NCI-H345 treated with DMSO at 0.1 percent for 48 hours (cell line): ENCODE results near the gene NDRG2.

ENCODE experiments used
- DNase-seq: peaks from one replicate; lab custom pipeline; 2025; ENCODE audit not compliant: unreplicated experiment; lab: John Stamatoyannopoulos, UW

The NDRG2 gene

GRCh38 chr14:21037156-21037555 is 12.3 kb upstream of the NDRG2 start:
- DNase-seq = no peak

DNA sequence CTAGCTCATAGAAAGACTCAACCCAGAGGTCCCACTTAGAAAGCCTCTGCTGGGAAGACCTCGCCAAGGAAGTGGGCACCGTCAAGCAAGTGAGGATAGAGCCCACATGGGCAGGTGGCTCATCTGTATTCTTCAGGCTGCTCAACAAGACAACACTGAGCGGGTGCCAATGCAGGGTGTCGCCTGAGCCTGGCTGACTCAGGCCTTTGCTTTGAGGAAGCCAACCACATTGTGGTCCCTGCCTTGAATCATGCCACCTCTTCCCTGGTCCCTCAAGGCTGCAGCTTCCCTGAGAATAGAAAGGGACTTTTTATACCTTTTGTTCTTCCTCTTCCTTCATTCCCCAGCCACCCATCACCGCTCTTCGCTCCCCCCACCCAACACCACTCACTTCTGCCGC is 11.9 kb upstream of the NDRG2 start:
- no peak for DNase-seq

DNA sequence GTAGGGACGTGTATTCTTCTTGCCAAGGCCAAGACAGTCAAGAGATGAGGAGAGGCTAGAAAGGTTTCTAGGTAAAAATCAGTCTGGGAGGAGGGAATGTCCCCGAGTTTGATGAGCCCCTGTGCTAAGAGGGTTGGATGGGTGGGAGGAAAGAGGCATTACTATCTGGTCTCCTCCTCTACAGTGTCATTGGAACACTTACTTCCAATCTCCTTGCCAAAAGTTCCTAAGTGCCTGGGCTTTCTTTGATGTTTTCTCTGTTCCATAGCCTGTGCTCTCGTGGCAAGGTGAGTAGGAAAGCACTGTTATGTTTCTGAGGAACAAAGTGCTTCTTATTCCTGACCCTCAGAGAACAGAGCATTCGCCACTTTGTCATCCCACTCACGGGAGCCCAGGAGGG is 9.8 kb upstream of the NDRG2 start, which contains the start of gene RNASE13:
Gene RNASE13, minus strand, starts transcription at position 101 of the 400 bp plus-strand sequence. CDS start 519 bp downstream, outside the sequence.
- no peak for DNase-seq

- DNase-seq = no peak
These were observed 8.4 kb upstream of the NDRG2 start for GRCh38 chr14:21033133-21033698.

DNA sequence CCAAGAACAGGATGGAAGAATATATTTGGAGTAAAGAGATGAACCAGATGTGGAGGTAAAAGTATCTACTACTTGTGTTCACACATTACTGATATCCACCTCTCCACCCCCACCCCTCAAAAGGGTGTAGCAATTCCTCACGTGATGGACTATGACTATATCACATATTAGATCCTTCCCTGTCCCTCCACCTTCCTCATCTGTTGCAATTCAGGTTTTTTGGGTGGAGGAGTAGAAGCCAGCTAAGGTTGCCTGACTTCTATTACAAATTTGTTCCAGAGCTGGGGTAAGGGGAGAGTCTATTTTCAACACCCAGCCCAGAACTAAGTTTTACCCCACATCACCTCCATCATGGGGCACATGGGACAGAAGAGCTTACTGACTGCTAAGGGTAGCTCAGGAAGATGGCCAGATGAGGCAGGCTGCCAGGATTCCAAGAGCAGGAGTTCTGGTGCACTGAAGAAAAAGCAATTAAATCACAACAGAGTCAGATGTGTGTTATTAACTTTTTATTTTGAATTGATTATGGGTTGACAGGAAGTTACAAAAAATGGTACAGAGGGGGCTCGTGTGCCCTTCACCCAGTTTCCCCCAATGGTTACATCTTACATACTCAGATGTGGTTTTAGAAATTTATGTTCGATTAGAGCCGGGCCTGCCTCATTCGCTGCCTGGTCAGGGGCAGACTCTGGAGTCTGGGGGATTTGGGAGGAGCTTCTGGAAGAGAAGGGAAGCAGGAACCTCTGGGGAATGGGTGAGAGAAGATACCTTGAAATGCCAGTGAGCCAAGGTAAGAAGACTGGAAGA is 7.7 kb upstream of the NDRG2 start:
- no peak for DNase-seq

DNA sequence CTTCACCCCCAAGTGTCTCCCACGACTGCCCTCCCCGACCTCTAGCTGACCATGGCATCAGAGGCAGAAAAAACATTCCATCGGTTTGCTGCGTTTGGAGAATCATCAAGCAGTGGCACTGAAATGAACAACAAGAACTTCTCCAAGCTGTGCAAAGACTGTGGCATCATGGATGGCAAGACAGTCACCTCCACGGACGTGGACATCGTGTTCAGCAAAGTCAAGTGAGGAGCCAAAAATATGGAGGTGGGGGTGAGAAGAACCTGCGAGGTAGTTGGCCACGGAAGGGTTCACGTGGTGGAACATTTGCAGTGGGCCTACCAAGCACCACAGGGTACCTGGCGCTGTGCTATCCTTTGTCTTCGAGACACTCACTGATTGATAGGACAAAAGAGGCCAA is 5.7 kb upstream of the NDRG2 start:
- DNase-seq = no peak

GRCh38 chr14:21029917-21030316 is 5.1 kb upstream of the NDRG2 start, which contains the start of gene TPPP2:
TPPP2 (plus strand) TSS chr14:21030217; CDS start chr14:21030582, 365 bp downstream.
- no peak for DNase-seq

- no peak for DNase-seq
These were observed 2.1 kb upstream of the NDRG2 start for GRCh38 chr14:21026988-21027315.

GRCh38 chr14:21026274-21026987 is 1.6 kb upstream of the NDRG2 start:
- no peak for DNase-seq

DNA sequence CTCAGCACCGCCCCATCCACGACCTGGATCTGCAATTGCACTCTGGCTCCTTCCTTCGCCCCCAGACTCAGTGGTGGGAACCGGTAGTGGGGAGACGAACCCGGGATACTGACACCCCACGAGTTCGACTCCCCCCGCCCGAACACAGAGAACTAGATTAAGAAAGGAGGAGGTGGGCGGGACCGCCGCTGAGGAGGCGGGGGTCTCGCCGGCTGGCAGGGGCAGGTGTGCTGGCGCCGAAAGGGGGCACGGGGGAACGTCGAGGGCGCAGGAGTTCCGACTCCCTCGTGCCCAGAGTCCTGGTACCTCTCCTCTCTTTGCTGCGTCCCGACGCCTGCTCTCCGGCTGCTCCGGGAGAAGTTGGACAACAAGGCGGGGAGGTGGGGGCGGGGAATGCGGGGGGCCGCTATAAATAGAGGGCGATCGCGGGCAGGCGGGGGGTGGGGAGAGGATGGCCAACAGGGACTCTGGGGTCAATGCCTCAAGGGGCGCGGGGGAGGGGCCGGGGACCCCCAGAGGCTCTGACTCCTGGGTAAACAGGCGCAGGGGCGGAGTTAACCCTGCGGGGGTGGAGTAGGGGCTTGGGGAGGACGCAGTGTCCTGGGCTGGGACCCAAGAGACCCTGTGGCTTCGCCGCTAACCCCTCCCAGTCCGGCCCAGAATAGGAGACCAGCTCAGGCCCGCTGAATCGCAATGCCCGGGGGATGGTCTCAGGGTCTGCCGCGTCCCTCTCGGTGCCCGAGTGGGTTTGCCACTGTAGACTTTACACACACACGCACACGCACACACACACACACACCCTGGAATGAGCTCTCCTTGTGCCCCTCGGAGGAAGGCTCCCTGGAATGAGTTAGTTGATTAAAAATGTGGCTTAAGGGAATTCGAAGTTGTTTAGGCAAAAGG is 761 bp upstream of the NDRG2 start:
- no peak for DNase-seq

- no peak for DNase-seq
These were observed 860 bp downstream of the NDRG2 start for GRCh38 chr14:21023817-21024584.

DNA sequence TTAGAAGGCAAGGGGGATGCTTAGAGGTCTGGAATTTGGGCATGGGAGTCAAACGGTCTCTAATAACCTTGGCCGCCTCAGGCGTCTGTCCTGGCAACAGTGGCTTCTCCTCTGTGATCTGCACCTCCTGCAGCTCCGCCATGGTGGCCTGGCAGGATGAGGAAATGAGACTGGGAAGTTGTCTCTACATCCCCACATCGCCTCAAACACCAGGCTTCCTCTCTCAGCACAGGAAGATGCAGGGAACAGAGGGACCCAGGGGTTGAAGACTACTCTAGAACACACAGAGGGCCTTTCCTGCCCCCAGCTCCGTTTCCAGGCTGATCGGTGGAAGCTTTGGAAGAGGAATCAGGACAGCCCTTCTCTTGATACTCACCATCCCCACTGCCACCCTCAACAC is 1.7 kb downstream of the NDRG2 start:
- no peak for DNase-seq

DNA sequence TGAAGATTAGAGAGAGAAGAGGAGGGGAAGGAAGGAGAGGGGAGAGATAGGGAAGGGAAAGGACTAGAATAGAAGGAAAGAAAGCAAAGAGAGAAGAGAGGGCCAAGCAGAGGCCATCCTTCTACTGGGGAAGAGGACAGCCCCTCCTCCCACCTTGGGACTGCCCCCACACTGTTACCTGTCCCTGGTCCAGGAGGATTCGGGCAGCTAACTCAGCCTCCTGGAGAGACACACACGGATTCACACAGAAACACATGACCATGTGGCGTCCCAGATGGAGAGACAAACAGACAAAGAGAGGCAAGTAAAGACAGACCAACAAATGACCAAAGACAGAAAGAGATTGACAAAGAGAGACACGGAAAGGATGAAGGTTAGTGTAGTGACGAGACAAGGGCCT is 2.2 kb downstream of the NDRG2 start:
- DNase-seq = no peak

DNA sequence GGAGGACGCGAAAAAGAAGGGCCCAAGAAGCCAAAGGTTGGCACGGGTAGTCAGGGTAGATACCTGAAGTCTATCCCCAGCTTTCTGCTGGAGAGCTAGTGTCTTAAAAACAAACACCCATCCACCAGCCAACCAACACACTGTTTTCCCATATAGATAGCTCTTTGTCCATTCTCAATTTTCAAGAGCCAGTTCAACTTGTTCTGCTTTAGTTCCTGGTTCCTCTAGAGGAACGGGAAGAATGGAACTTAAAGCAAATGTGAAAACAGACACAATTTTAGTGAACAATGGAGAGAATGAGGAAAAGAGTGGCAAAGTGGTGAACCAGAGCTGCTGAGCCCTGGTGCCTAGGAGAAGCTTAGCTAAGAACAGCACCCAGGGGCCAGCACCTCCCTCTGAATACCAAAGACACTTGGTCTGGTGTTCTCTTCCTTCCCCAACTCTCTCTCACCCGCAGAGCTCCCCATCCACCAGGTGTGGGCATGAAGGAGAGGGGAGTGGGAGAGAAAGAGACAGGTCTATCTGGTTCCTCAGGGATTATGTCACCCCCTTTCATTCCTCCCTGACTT is 3.8 kb downstream of the NDRG2 start:
- no peak for DNase-seq

- DNase-seq = no peak
These were observed 5.5 kb downstream of the NDRG2 start for GRCh38 chr14:21019366-21019765.

- no peak for DNase-seq
These were observed 6.1 kb downstream of the NDRG2 start for GRCh38 chr14:21018781-21019180.

- no peak for DNase-seq
These were observed 6.6 kb downstream of the NDRG2 start for GRCh38 chr14:21018286-21018685.

GRCh38 chr14:21017528-21018245 is 7.2 kb downstream of the NDRG2 start:
- no peak for DNase-seq

GRCh38 chr14:21016413-21017190 is 8.3 kb downstream of the NDRG2 start:
- no peak for DNase-seq
